GM19467 (cell line): ENCODE measurements around the gene C1orf198.
"Not testable (repeated sequence)": the region's sequence is repeated elsewhere in the genome, so short reads cannot be mapped to it uniquely, and the experiment has no call there.

Source experiments
- ATAC-seq: cut with Tn5 transposase; IDR thresholded peaks from one replicate; pipeline ENCODE4 v1.9.1; 2021; ENCODE audit warnings: mild to moderate bottlenecking, moderate library complexity; ENCODE audit not compliant: unreplicated experiment

The C1orf198 gene

GRCh38 chr1:230861489-230861888 is 6.8 kb downstream of the C1orf198 start:
- ATAC-seq = no peak

- ATAC-seq = no peak
These were observed 7.5 kb downstream of the C1orf198 start for GRCh38 chr1:230860617-230861384.

GRCh38 chr1:230858918-230859729 is 9.2 kb downstream of the C1orf198 start:
- ATAC-seq = no peak

- ATAC-seq = no peak
These were observed 10.0 kb downstream of the C1orf198 start for GRCh38 chr1:230858236-230858820.

- no peak for ATAC-seq
These were observed 10.5 kb downstream of the C1orf198 start for GRCh38 chr1:230857822-230858221.

DNA sequence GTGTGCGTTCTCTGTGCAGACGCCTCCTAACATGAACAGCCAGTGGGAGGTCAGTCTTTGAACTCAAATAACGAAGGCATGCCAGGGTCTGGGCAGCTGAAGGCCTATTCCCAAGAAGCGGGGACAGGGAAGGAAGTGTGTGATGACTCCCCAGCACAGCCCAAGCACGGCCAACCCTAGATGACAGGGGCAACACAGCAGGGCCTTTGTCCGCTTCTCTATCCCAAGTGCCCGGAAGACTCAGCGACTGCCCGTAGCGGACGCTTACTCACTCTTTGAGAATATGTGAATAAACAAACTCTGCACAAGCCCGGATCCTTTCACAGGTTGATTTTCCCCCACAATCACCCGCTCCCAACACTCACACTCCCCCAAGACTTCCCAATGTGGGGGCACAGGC is 11.2 kb downstream of the C1orf198 start:
- no peak for ATAC-seq

DNA sequence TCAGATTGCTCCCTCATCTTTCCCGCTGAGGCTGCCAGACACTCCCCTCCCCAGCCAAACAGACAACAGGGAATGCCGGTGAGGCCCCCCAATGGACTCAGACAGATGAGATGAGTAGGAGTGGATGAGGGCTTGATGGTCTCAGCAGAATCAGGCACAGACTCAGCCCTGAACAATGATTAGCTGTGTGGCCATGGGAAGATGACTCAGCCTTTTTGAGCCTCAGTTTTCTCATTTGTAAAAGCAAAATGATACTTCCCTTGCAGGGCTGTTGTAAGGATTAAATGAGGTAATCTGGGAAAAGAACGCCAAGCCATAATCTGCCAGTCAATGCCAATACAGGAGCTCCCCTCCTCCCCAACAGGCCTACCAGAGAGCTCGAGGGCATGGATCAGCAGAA is 12.4 kb downstream of the C1orf198 start:
- no peak for ATAC-seq

- ATAC-seq = no peak
These were observed 13.9 kb downstream of the C1orf198 start for GRCh38 chr1:230854423-230854822.

DNA sequence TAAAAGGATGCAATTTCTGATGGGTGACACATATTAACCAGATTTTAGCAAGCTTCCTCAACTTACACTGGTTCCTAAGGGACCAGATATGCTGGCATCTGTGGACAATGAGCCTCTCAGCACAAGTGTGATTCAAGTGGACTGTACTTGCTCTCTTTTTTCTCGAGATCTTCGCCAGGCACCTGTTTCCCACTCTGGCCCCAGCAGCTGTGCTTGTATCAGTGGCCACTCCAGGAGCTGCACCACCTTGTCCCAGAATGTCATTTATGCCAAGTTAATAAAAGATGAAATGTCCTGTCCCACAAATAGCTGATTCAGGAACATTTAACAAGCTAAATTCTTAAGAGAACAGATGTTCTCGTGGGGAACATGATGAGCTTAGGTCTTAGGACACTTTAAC is 14.6 kb downstream of the C1orf198 start:
- ATAC-seq = no peak

- no peak for ATAC-seq
These were observed 15.4 kb downstream of the C1orf198 start for GRCh38 chr1:230852959-230853358.

- ATAC-seq = no peak
These were observed 17.0 kb downstream of the C1orf198 start for GRCh38 chr1:230851291-230851691.

DNA sequence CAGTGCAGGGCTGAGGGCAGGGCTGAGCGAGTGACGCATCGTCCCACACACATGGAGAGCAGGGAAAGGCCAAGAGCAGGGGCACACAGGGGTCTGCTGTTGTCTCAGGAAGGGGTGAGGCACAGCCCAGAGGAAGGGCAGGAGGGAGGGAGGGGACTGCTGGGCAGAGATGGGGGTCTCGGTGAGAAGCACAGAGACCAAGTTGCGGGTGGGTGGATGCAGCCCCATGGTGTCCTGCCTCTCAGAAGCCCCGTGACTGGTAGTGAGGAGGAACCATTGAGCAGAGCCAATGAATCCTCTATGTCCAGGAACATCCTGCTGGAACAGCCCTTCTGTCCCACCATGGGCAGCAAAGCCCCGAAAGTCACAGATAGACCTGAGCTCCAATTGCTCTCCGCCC is 17.8 kb downstream of the C1orf198 start:
- ATAC-seq = no peak

- ATAC-seq = no peak
These were observed 18.7 kb downstream of the C1orf198 start for GRCh38 chr1:230849451-230850224.

DNA sequence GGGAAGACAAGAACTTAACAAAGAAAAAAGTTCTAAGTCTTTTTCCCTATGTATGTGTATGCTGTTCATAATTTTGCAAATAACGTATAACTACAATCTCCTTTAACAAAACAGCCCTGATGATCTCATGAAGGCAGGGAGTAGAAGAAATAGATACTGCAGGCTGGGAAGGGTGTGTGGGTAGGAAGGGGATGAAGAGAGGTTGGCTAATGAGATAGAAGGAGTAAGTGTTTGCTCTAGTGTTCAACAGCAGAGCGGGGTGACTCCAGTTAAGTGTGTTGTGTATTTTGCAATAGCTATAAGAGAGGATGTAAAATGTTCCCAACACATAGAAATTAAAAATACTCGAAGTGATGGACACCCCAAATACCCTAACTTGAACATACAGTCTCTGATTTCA is 20.1 kb downstream of the C1orf198 start:
- no peak for ATAC-seq

- ATAC-seq = not testable (repeated sequence)
These were observed 23.1 kb downstream of the C1orf198 start for GRCh38 chr1:230845184-230845583.

DNA sequence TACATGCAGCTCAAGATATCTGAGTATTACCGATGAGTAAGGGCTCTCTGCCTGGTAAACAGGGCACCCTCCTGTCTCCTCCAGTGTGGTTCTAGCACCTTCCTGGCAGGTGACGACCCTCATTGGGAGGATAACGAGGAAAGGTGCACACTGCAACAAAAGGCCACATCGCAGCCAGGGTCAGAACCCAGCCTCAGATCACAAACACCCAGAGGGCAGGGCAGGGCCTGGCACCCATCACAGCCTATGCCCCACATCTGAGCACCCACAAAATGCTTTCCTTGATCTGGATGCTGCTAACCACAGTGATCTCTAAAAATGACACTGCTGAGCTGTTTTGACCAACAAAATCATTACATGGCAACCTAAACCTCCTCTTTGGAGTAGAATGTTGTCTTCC is 23.8 kb downstream of the C1orf198 start:
- ATAC-seq = no peak

DNA sequence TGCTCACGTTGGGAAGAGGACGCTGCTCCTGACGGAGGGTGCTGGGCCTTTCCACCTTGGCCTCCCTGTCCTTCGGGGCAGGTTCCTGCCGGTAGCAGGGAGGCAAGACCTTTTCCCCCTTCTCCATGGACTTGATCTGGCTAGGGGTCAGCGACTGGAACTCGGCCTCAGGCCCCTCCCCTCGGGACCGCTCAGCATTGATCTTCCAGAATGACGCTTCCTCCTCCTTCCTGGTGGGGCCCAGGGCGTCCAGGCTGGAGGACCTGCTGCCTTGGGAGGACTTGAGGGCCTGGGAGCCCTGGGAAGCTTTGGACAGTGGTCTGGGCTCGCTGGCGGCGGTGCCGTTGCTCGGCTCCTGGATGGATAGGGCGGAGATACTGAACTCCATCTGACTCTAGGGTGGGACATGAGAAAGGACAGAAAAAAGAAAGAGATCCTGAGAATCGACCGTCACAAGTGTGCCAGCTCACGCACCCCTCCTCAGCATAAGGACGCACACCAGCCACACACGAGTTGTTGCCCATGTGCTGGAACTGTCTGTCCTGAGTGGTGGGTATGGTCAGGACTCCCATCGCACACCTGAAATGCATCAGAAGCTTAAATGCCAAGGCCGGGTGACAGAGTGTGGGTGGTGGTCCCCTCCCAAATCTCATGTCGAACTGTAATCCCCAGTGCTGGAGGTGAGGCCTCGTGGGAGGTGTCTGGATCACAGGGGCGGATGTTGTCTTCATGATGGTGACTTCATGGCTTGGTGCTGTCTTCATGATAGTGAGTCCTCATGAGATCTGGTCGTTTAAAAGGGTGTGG is 24.6 kb downstream of the C1orf198 start:
- ATAC-seq = no peak

- ATAC-seq = no peak
These were observed 25.5 kb downstream of the C1orf198 start for GRCh38 chr1:230842801-230843200.

DNA sequence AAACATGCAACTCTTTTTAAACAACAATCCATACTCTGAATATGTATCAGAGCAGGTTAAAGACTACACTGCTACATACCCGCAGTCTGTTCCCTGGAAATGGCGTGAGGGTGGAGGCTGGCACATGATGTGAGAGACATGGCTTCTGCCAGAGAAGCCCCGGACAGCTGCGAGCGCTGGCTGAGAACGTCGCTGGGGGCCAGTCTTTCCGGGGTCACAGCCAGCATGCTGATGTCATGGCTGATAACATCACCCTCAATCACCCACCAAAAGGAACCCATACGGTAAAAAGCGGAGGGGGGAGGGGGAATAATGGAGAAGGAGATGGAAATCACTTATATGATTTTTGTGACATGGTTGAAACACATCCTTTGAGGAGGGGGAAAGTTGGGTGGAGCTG is 29.1 kb downstream of the C1orf198 start:
- ATAC-seq = no peak

GRCh38 chr1:230836793-230837192 is 31.5 kb downstream of the C1orf198 start:
- ATAC-seq = no peak
